Medulla oblongata (tissue), 1 donor: ENCODE data around the gene SULT1C2.

Source experiments
- DNase-seq: peaks from one replicate; pipeline ENCODE4 v3.0.0-alpha.2; 2015; ENCODE audit errors: extremely low spot score

Gene SULT1C2

GRCh38 chr2:108293850-108294249, 5.2 kb downstream of the SULT1C2 start:
- no peak for DNase-seq

GRCh38 chr2:108297436-108298141, 8.9 kb downstream of the SULT1C2 start:
- no peak for DNase-seq

GRCh38 chr2:108301558-108301957, 12.9 kb downstream of the SULT1C2 start:
- no peak for DNase-seq

GRCh38 chr2:108304975-108305374, 16.3 kb downstream of the SULT1C2 start:
- peak; percentile 62 for DNase-seq

GRCh38 chr2:108305901-108306300, 17.2 kb downstream of the SULT1C2 start:
- DNase-seq, result no peak

GRCh38 chr2:108309903-108310302, 21.2 kb downstream of the SULT1C2 start:
- no peak for DNase-seq

GRCh38 chr2:108314586-108315296, 26.0 kb downstream of the SULT1C2 start:
- DNase-seq, result no peak

GRCh38 chr2:108315444-108315934, 26.8 kb downstream of the SULT1C2 start:
- no peak for DNase-seq

- no peak for DNase-seq
These were observed 27.3 kb downstream of the SULT1C2 start for GRCh38 chr2:108316033-108316432.

GRCh38 chr2:108316461-108317258, 28.0 kb downstream of the SULT1C2 start:
- no peak for DNase-seq

- DNase-seq, result no peak
These were observed 31.7 kb downstream of the SULT1C2 start for GRCh38 chr2:108320326-108320922.

- no peak for DNase-seq
These were observed 34.9 kb downstream of the SULT1C2 start for GRCh38 chr2:108323619-108324018.

GRCh38 chr2:108324531-108325255, 36.0 kb downstream of the SULT1C2 start:
- DNase-seq, result no peak

- DNase-seq, result no peak
These were observed 37.1 kb downstream of the SULT1C2 start for GRCh38 chr2:108325756-108326155.

GRCh38 chr2:108329771-108330170, 41.1 kb downstream of the SULT1C2 start:
- no peak for DNase-seq

GRCh38 chr2:108330979-108331378, 42.3 kb downstream of the SULT1C2 start:
- DNase-seq, result no peak

GRCh38 chr2:108345951-108346350, 57.3 kb downstream of the SULT1C2 start:
- DNase-seq, result no peak

GRCh38 chr2:108346827-108347226, 58.1 kb downstream of the SULT1C2 start:
- DNase-seq, result no peak

GRCh38 chr2:108347786-108348185, 59.1 kb downstream of the SULT1C2 start:
- DNase-seq, result no peak

- no peak for DNase-seq
These were observed 60.3 kb downstream of the SULT1C2 start for GRCh38 chr2:108348816-108349570.

GRCh38 chr2:108349571-108349928, 60.9 kb downstream of the SULT1C2 start:
- DNase-seq, result no peak
